22Rv1 (cell line): ENCODE data around the gene AHCY.
A peak's percentile ranks its signal among the peaks of the same experiment; 100 is the strongest.
"Not testable (repeated sequence)": the region's sequence is repeated elsewhere in the genome, so short reads cannot be mapped to it uniquely, and the experiment has no call there.

Experiments used
- H3K27ac ChIP-seq: fragments of 450-650 bp; 2 replicates; pipeline ENCODE4 v1.5.1; 2017
- CTCF ChIP-seq: fragments of 450-650 bp; IDR thresholded peaks from 2 replicates; pipeline ENCODE4 v1.5.1; 2017; ENCODE audit warnings: mild to moderate bottlenecking
- ZFX ChIP-seq: fragments of 450-650 bp; IDR thresholded peaks from 2 replicates; pipeline ENCODE4 v1.6.1; 2017; ENCODE audit warnings: antibody characterized with exemption, borderline replicate concordance

AHCY gene

GRCh38 chr20:34328928-34329677 is 25.9 kb upstream of the AHCY start:
- H3K27ac ChIP-seq: no peak overlapping the region
- TF ChIP-seq CTCF: no peak
- TF ChIP-seq ZFX: no peak

- not testable (repeated sequence) for H3K27ac ChIP-seq
Observed at GRCh38 chr20:34328207-34328606, 25.1 kb upstream of the AHCY start.

- H3K27ac ChIP-seq: no peak overlapping the region
- TF ChIP-seq CTCF: no peak
- no peak for TF ChIP-seq ZFX
Observed at GRCh38 chr20:34324541-34324940, 21.4 kb upstream of the AHCY start.

GRCh38 chr20:34322267-34323105 is 19.3 kb upstream of the AHCY start:
- TF ChIP-seq ZFX: no peak
- TF ChIP-seq CTCF: no peak
- H3K27ac ChIP-seq: no peak overlapping the region

GRCh38 chr20:34320861-34321260 is 17.7 kb upstream of the AHCY start:
- H3K27ac ChIP-seq: no peak overlapping the region
- TF ChIP-seq ZFX (no peak), CTCF (no peak)

GRCh38 chr20:34318609-34319443 is 15.7 kb upstream of the AHCY start:
- peak overlapping the region; percentile 48 for H3K27ac ChIP-seq
- TF ChIP-seq CTCF (no peak), ZFX (no peak)

- TF ChIP-seq CTCF (no peak), ZFX (no peak)
- no peak overlapping the region for H3K27ac ChIP-seq
Observed at GRCh38 chr20:34316196-34316814, 13.2 kb upstream of the AHCY start.
